Mesodermal cell (in vitro differentiated cells): ENCODE results near the gene ME1.
"Not testable (repeated sequence)": the region's sequence is repeated elsewhere in the genome, so short reads cannot be mapped to it uniquely, and the experiment has no call there.

ENCODE experiments used
- H3K27ac ChIP-seq: 2 replicates; pipeline ENCODE4 v1.7.0; 2013; ENCODE audit warnings: mild to moderate bottlenecking, low read depth, low read length, moderate library complexity; ENCODE audit not compliant: severe bottlenecking
- H3K36me3 ChIP-seq: 2 replicates; pipeline ENCODE4 v1.7.1; 2013; ENCODE audit warnings: mild to moderate bottlenecking, low read length, moderate library complexity; ENCODE audit not compliant: control insufficient read depth, insufficient read depth
- H3K4me1 ChIP-seq: one replicate; pipeline ENCODE4 v1.7.1; 2013; ENCODE audit warnings: mild to moderate bottlenecking, low read length; ENCODE audit not compliant: insufficient read depth, control insufficient read depth, poor library complexity, severe bottlenecking
- H3K4me3 ChIP-seq: 2 replicates; pipeline ENCODE4 v1.7.0; 2013; ENCODE audit warnings: low read length, control low read depth, mild to moderate bottlenecking; ENCODE audit not compliant: insufficient read depth, poor library complexity, severe bottlenecking; ENCODE audit errors: extremely low read depth
- H3K9me3 ChIP-seq: 2 replicates; pipeline ENCODE4 v1.7.1; 2013; ENCODE audit warnings: mild to moderate bottlenecking, low read length, moderate library complexity; ENCODE audit not compliant: control insufficient read depth
- WGBS, 2 experiments: methylation state at CpG; one replicate each; pipeline ENCODE4 v1.1.5; 2013; ENCODE audit warnings: missing lambda C conversion rate in 2 of 2; ENCODE audit not compliant: insufficient coverage in 2 of 2; 5-methylcytosine and 5-hydroxymethylcytosine counted together

ME1 gene

DNA sequence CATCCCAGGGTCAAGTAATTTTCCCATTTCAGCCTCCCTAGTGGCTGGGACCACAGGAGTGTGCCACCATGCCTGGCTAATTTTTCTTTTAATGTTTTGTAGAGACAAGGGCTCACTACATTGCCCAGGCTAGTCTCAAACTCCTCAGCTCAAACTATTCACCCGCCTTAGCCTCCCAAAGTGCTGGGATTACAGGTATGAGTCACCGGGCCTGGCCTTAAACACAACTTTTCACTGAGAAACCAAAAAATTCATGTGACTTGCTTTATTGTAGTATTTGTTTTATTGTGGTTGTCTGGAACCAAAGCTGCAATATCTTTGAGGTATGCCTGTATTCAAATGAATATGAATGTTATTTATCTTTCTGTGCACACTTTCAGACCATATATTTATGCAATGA, 165.5 kb downstream of the ME1 start:
- no peaks in the 10 kb centered on the region for H3K36me3 ChIP-seq
- H3K4me1 ChIP-seq, result peaks cover 6% of the 10 kb centered on the region
- no peak overlapping the region for H3K27ac ChIP-seq
- no peaks in the 10 kb centered on the region for H3K9me3 ChIP-seq
- WGBS, 2 experiments, result no CpG with 5 or more reads among the region's 2 CpGs
- no peak overlapping the region for H3K4me3 ChIP-seq

DNA sequence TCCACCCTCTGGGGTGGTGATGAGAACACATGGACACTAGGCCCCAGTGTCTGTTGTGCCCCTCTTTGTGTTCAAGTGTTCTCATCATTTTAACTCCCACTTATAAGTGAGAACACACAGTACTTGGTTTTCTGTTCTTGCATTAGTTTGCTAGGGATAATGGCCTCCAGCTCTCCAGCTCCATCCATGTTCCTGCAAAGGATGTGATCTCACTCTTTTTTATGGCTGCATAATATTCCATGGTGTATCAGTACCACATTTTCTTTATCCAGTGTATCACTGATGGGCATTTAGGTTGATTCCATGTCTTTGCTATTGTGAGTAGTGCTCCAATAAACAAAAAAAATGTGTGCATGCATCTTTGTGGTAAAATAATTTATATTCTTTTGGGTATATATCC, 170.3 kb downstream of the ME1 start:
- H3K27ac ChIP-seq, result no peak overlapping the region
- no peaks in the 10 kb centered on the region for H3K9me3 ChIP-seq
- peaks cover 6% of the 10 kb centered on the region for H3K4me1 ChIP-seq
- H3K4me3 ChIP-seq, result no peak overlapping the region
- no peaks in the 10 kb centered on the region for H3K36me3 ChIP-seq

DNA sequence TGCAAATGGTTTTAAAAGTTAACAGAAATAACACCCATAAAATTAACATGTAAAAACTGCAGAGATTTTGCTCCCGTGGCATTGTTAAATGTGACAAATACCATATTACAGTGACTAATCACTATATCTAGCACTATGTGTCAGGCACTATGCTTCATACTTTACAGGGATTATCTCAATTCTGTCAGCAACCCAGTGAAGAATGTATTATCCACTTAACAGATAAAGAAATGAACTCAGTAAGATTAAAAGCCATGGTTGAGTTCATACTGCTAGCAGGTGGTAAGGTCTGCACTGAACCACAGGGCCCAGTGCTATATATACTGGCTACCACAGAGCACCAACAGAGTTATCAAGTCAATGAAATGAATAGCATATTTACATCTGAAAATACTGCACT, 172.3 kb downstream of the ME1 start:
- Histone ChIP-seq H3K36me3 (no peaks in the 10 kb centered on the region), H3K4me1 (no peaks in the 10 kb centered on the region), H3K4me3 (no peak overlapping the region), H3K9me3 (no peaks in the 10 kb centered on the region), H3K27ac (no peak overlapping the region)
- 100% methylated on average over 1 of the region's 1 CpG; no CpG with 5 or more reads in 1 of the 2 experiments for WGBS, 2 experiments

GRCh38 chr6:83257791-83258190, 173.1 kb downstream of the ME1 start:
- Histone ChIP-seq H3K4me1 (no peaks in the 10 kb centered on the region), H3K36me3 (no peaks in the 10 kb centered on the region), H3K9me3 (no peaks in the 10 kb centered on the region), H3K27ac (no peak overlapping the region), H3K4me3 (no peak overlapping the region)
- 100% methylated on average over 3 of the region's 3 CpGs; no CpG with 5 or more reads in 1 of the 2 experiments for WGBS, 2 experiments

GRCh38 chr6:83256719-83257118, 174.1 kb downstream of the ME1 start:
- H3K4me1 ChIP-seq, H3K9me3 ChIP-seq, H3K4me3 ChIP-seq, H3K27ac ChIP-seq, H3K36me3 ChIP-seq: not testable (repeated sequence)
- 100% methylated on average over 1 of the region's 3 CpGs; no CpG with 5 or more reads in 1 of the 2 experiments for WGBS, 2 experiments

DNA sequence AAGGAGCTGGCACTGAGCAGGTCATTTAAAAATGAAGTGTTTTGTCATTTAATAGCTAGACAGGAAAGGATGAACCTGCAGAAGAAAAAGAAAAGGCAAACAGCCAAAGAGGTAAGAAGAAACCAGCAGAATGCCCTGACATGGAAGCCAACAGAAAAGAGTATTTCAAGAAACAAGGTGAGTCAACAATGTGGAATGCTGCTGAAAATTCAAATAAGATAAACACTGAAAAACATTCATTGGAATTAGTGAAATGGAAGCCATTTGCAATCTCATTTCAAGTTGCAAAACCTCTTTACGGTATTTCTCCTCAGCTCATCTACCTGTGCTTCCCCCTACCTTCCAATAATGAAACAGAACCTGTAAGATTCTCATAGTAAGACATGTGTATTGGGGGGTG, 178.1 kb downstream of the ME1 start:
- WGBS, 2 experiments, result no CpG with 5 or more reads among the region's 1 CpG
- Histone ChIP-seq H3K4me1 (no peaks in the 10 kb centered on the region), H3K9me3 (no peaks in the 10 kb centered on the region), H3K27ac (no peak overlapping the region), H3K4me3 (no peak overlapping the region), H3K36me3 (peaks cover 5% of the 10 kb centered on the region)

DNA sequence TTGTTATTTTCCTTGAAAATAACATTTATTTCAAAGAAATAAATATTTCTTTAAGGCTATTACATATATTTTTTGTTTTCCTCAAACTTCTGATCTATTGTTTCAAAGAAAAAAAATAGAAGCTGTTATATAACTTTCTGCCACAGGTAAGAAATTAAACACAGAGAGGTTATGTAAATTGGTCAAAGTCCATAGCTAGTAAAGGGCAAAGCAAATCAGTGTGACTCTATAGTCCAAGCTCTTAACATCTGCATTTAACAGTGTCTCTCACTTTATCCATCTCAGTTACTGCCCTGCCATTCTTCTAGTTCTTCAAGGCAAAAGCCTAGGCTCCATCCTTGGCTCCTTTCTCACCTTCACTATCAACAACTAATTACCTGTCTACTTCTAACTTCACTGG, 180.6 kb downstream of the ME1 start:
- Histone ChIP-seq H3K4me1 (no peaks in the 10 kb centered on the region), H3K9me3 (no peaks in the 10 kb centered on the region), H3K36me3 (peaks cover 5% of the 10 kb centered on the region)

GRCh38 chr6:83247471-83247870, 183.4 kb downstream of the ME1 start:
- Histone ChIP-seq H3K4me1 (no peaks in the 10 kb centered on the region), H3K9me3 (no peaks in the 10 kb centered on the region), H3K36me3 (peaks cover 5% of the 10 kb centered on the region), H3K27ac (no peak overlapping the region), H3K4me3 (no peak overlapping the region)
- 90 to 92% methylated on average over 2 to 3 of the region's 3 CpGs for WGBS, 2 experiments

More for the DNA sequence above, 180.6 kb downstream of the ME1 start:
- Histone ChIP-seq H3K27ac (no peak overlapping the region), H3K4me3 (no peak overlapping the region)

DNA sequence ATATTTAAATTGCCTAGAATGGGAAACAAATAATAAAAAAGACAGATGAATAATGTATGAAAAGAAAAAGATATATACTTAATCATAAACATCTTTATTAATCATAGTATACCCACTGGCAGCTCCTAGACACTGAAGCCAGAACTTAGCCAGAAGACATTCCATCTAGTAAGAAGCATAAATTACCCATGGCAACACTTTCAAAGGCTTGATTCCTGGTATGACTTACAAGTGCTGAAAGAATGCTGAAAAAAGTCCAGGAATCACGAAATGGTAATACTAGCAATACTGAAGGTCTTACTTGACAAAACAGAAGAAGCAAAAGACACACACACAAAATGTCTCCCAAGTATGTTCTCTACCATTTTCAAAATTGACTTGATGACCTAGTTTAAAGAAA, 199.7 kb downstream of the ME1 start:
- no peaks in the 10 kb centered on the region for H3K4me1 ChIP-seq
- no peak overlapping the region for H3K4me3 ChIP-seq
- WGBS, 2 experiments, result 83 to 86% methylated on average over 1 of the region's 1 CpG
- no peaks in the 10 kb centered on the region for H3K9me3 ChIP-seq
- H3K27ac ChIP-seq, result no peak overlapping the region
- no peaks in the 10 kb centered on the region for H3K36me3 ChIP-seq

- H3K9me3 ChIP-seq, result no peaks in the 10 kb centered on the region
- peaks cover 7% of the 10 kb centered on the region for H3K4me1 ChIP-seq
- no peaks in the 10 kb centered on the region for H3K36me3 ChIP-seq
- no peak overlapping the region for H3K4me3 ChIP-seq
- WGBS, 2 experiments, result no CpG with 5 or more reads among the region's 1 CpG
- no peak overlapping the region for H3K27ac ChIP-seq
Measured at GRCh38 chr6:83226517-83226916, 204.3 kb downstream of the ME1 start.

- 92% methylated on average over 2 of the region's 3 CpGs; no CpG with 5 or more reads in 1 of the 2 experiments for WGBS, 2 experiments
- no peak overlapping the region for H3K4me3 ChIP-seq
- peaks cover 17% of the 10 kb centered on the region for H3K4me1 ChIP-seq
- H3K36me3 ChIP-seq, result no peaks in the 10 kb centered on the region
- no peaks in the 10 kb centered on the region for H3K9me3 ChIP-seq
- peak overlapping the region; percentile 73 for H3K27ac ChIP-seq
Measured at GRCh38 chr6:83221889-83222479, 208.9 kb downstream of the ME1 start.
